ENCODE data around the gene BANK1.

Gene BANK1

GRCh38 chr4:102091656-102092055 is 301.1 kb downstream of the BANK1 start:
- no peak for TF ChIP-seq KLF17 (tag by site-specific recombination; IDR thresholded peaks at IDR 0.05)
- TF ChIP-seq ZNF521 (tag by site-specific recombination; IDR thresholded peaks at IDR 0.05) = no peak
- TF ChIP-seq ZNF677 (tag by site-specific recombination; IDR thresholded peaks at IDR 0.05) = no peak
- no peak for TF ChIP-seq HIC1 (tag by site-specific recombination; IDR thresholded peaks at IDR 0.05)
- TF ChIP-seq ZNF202 (tag by site-specific recombination; IDR thresholded peaks at IDR 0.05; ENCODE audit: borderline replicate concordance) = no peak
- TF ChIP-seq KLF10 (tag by site-specific recombination; IDR thresholded peaks at IDR 0.05) = no peak
- TF ChIP-seq ZNF707 (tag by site-specific recombination; IDR thresholded peaks at IDR 0.05) = no peak
- no peak for TF ChIP-seq TCF7L2 (IDR thresholded peaks at IDR 0.05; ENCODE audit: borderline replicate concordance, low read depth, low read length)
- no peak for TF ChIP-seq ZNF350 (tag by site-specific recombination; IDR thresholded peaks at IDR 0.05)
- TF ChIP-seq ZNF16 (tag by site-specific recombination; IDR thresholded peaks at IDR 0.05; ENCODE audit: low read depth) = no peak
- no peak for TF ChIP-seq ZNF132 (tag by site-specific recombination; IDR thresholded peaks at IDR 0.05; ENCODE audit: borderline replicate concordance)
- no peak for TF ChIP-seq ZBTB49 (tag by site-specific recombination; IDR thresholded peaks at IDR 0.05; ENCODE audit: low read depth)
- no peak for TF ChIP-seq GLI4 (tag by site-specific recombination; IDR thresholded peaks at IDR 0.05)
- TF ChIP-seq ZNF561 (tag by site-specific recombination; IDR thresholded peaks at IDR 0.05; ENCODE audit: borderline replicate concordance) = no peak
- TF ChIP-seq ZNF449 (tag by site-specific recombination; IDR thresholded peaks at IDR 0.05) = no peak
- no peak for TF ChIP-seq GLI2 (tag by site-specific recombination; IDR thresholded peaks at IDR 0.05; ENCODE audit: borderline replicate concordance, low read depth)
- no peak for TF ChIP-seq OSR2 (tag by site-specific recombination; IDR thresholded peaks at IDR 0.05)
- no peak for TF ChIP-seq GFI1B (tag by site-specific recombination; IDR thresholded peaks at IDR 0.05)
- TF ChIP-seq ELK4 (IDR thresholded peaks at IDR 0.05; ENCODE audit: borderline replicate concordance, low read depth, low read length) = no peak
- no peaks in the 10 kb centered on the region for H3K9me3 ChIP-seq (ENCODE audit: control insufficient read depth, insufficient read depth, low read depth, low read length)
- POLR2A ChIA-PET = no interaction called here
- no peak overlapping the region for H3K27ac ChIP-seq (ENCODE audit: extremely low read depth, low read depth, low read length)
- H3K4me1 ChIP-seq (ENCODE audit: control insufficient read depth, insufficient read depth, low read length) = no peaks in the 10 kb centered on the region
- CTCF ChIA-PET = no interaction called here
- no peaks in the 10 kb centered on the region for H3K36me3 ChIP-seq (ENCODE audit: control insufficient read depth in 2 of 2, insufficient read depth in 1 of 2, low read length in 2 of 2)
- no peak overlapping the region for H3K4me3 ChIP-seq (ENCODE audit: low read depth, low read length)

All from HEK293 (cell line).